ENCODE data around the gene TM7SF2.

DNA sequence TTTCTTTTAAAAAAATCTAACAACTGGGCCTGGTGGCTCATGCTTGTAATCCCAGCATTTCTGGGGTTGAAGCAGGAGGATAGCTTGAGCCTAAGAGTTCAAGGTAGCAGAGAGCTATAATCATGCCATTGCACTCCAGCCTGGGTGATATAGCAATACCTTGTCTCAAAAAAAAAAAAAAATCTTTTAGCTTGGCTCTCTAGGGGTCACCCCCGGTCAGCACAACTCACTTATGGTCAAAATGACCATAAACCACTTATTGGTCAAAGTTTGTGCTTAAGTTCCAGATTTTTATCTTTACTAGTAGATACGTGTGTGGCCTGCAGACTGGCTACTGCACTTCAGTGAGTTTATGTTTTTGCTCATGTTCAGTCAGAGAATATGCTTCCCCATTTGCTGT is 52.0 kb downstream of the TM7SF2 start:
- TF ChIP-seq, protein P1, sequence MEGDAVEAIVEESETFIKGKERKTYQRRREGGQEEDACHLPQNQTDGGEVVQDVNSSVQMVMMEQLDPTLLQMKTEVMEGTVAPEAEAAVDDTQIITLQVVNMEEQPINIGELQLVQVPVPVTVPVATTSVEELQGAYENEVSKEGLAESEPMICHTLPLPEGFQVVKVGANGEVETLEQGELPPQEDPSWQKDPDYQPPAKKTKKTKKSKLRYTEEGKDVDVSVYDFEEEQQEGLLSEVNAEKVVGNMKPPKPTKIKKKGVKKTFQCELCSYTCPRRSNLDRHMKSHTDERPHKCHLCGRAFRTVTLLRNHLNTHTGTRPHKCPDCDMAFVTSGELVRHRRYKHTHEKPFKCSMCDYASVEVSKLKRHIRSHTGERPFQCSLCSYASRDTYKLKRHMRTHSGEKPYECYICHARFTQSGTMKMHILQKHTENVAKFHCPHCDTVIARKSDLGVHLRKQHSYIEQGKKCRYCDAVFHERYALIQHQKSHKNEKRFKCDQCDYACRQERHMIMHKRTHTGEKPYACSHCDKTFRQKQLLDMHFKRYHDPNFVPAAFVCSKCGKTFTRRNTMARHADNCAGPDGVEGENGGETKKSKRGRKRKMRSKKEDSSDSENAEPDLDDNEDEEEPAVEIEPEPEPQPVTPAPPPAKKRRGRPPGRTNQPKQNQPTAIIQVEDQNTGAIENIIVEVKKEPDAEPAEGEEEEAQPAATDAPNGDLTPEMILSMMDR (IDR thresholded peaks at IDR 0.05; ENCODE audit: low read depth, low read length) = no peak
- no peak for TF ChIP-seq POLR2A (IDR thresholded peaks at IDR 0.05; ENCODE audit: extremely low read depth, insufficient read length)
- TF ChIP-seq, protein P2, sequence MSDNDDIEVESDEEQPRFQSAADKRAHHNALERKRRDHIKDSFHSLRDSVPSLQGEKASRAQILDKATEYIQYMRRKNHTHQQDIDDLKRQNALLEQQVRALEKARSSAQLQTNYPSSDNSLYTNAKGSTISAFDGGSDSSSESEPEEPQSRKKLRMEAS (IDR thresholded peaks at IDR 0.05; ENCODE audit: low read depth, low read length) = no peak
